ENCODE results near the gene NDUFS2. TPM values are rescaled to one million over a fixed set of nuclear protein-coding genes. Genes with fewer than 3 reads are reported as not detected.

The NDUFS2 gene
- total and polyA plus RNA-seq, 10 of the 15 experiments (the other 5 are each of a cell fraction or from before 2014, with no cell fraction given): 66.5 to 215 (median 148) TPM

DNA sequence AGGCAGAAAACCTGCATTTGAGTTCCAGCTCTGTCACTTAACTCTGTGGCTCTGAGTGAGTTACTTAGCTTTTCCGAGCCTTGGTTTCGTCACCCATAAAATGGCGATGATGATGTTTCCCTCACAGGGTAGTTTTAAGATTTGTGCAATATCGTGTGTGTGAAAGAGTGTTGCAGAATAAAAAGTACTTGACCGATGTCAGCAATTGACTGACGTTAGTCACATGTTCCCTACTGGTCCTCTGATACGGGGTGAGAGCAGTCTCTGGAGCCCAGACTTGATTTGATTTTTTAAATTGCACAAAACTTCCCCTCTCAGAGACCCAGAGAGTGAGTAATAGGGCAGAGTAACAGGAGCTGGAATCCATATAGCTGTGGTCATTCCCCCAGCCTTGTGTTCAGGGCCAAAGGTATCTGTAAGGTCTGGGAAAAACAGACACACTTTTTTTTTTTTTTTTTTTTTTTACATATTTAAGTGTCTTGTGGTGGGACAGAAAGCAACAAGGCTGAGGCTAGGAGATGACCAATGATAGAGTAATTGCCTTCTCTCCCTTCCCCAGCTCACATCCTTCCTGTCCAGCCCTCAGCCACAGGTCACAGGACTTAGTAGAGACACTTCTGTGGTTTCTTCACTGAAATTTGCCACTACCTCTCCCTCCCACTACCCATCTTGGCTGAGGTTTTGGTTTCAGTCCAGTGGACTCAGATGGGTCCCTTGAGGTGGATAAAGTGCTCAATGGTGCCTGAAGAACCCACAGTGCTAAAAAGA is 15.0 kb downstream of the NDUFS2 start:
- POLR2A ChIA-PET: interaction anchor here (0.7 to 5.7 kb wide), 3 partner anchors 14 to 52 kb away, joined by 3 to 24 read pairs (median 5); partner anchors contain the start of genes NDUFS2 and PPOX
- CTCF ChIA-PET: interaction anchor here (0.7 to 17.1 kb wide), 11 partner anchors 9 to 183 kb away, joined by 3 to 385 read pairs (median 7); partner anchors contain the start of genes ARHGAP30, CFAP126, NDUFS2 and TOMM40L
- DNase-seq (ENCODE audit: low read depth, low spot score): peak; percentile 92
- ATAC-seq: peak; percentile 95
- H3K79me2 ChIP-seq (ENCODE audit: control insufficient read depth, insufficient read depth, low read length): no peaks in the 10 kb centered on the region
- no peaks in the 10 kb centered on the region for H3K9me3 ChIP-seq (replicated peaks; ENCODE audit: control insufficient read depth, insufficient read depth, low read length)
- peaks cover 4 to 13% of the 10 kb centered on the region in 2 experiments for H3K36me3 ChIP-seq (ENCODE audit: control insufficient read depth in 2 of 2, insufficient read depth in 2 of 2, low read length in 1 of 2)
- H3K4me1 ChIP-seq (ENCODE audit: control insufficient read depth, insufficient read depth, low read length): peaks cover 21% of the 10 kb centered on the region
- no peak overlapping the region for H3K9ac ChIP-seq (ENCODE audit: control insufficient read depth, insufficient read depth, low read length)
- peak overlapping the region; percentile 63 for H3K4me2 ChIP-seq (ENCODE audit: control insufficient read depth, insufficient read depth)
- in situ Hi-C loops (cut with MboI): no loop called here
- no peaks in the 10 kb centered on the region for H4K20me1 ChIP-seq (ENCODE audit: control insufficient read depth, insufficient read depth)
- SMC1A ChIA-PET (ENCODE audit: uncharacterized antibody, unreplicated experiment): interaction anchor here (0.6 to 3.6 kb wide), 15 partner anchors 9 to 204 kb away, joined by 3 to 33 read pairs (median 5); partner anchors contain the start of genes CFAP126, NDUFS2 and TOMM40L
- 40% methylated on average over 7 of the region's 7 CpGs for WGBS (ENCODE audit: insufficient coverage, insufficient replicate concordance, low lambda C conversion rate, missing lambda C conversion rate)
- no TSS peak for BruUV-seq (replicated peaks)
- RAD21 ChIA-PET (ENCODE audit: unreplicated experiment): interaction anchor here (0.6 to 3.1 kb wide), 8 partner anchors 8 to 161 kb away, joined by 3 to 18 read pairs (median 4); partner anchors contain the start of gene TOMM40L
- peak overlapping the region; percentile 8; the same call in 1 of the 2 replicates for H3K4me3 ChIP-seq
- peak; percentile 96 for FAIRE-seq
- H3K27me3 ChIP-seq (replicated peaks in 1 of 2; ENCODE audit: control insufficient read depth in 2 of 2, insufficient read depth in 2 of 2, low read length in 1 of 2): no peaks in the 10 kb centered on the region
- H2AFZ ChIP-seq (ENCODE audit: control insufficient read depth, low read depth, low read length): no peak overlapping the region
- intact Hi-C loops (cut with micrococcal nuclease; ENCODE audit: unreplicated experiment): no loop called here
- peak overlapping the region; percentile 24 for H3K27ac ChIP-seq (ENCODE audit: control insufficient read depth, insufficient read depth)
- TF ChIP-seq EP300 (IDR thresholded peaks at IDR 0.05; ENCODE audit: borderline replicate concordance in 1 of 2, control insufficient read depth in 1 of 2, low read depth in 2 of 2, low read length in 2 of 2) (peak; percentile 11 to 73; a peak in 1 of 4 replicates), TBL1XR1 (IDR thresholded peaks at IDR 0.05; ENCODE audit: low read depth, low read length) (no peak), SMAD1 (IDR thresholded peaks at IDR 0.05; ENCODE audit: low read depth, partially characterized antibody) (no peak), SPI1 (IDR thresholded peaks at IDR 0.05; ENCODE audit: borderline replicate concordance, insufficient read depth, low read depth, low read length) (0 out of 2 replicates have a peak, but pooled peaks have one; percentile 14), DPF2 (IDR thresholded peaks at IDR 0.05) (peak; percentile 44; the same call in 1 of the 2 replicates), SMC3 (IDR thresholded peaks at IDR 0.05; ENCODE audit: borderline replicate concordance, low read length) (no peak), BCL11A (IDR thresholded peaks at IDR 0.05; ENCODE audit: low read depth, low read length) (peak; percentile 46; the same call in 1 of the 2 replicates)
- TF ChIP-seq, protein P1, sequence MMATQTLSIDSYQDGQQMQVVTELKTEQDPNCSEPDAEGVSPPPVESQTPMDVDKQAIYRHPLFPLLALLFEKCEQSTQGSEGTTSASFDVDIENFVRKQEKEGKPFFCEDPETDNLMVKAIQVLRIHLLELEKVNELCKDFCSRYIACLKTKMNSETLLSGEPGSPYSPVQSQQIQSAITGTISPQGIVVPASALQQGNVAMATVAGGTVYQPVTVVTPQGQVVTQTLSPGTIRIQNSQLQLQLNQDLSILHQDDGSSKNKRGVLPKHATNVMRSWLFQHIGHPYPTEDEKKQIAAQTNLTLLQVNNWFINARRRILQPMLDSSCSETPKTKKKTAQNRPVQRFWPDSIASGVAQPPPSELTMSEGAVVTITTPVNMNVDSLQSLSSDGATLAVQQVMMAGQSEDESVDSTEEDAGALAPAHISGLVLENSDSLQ (IDR thresholded peaks at IDR 0.05): no peak; the same call in 1 of the 2 replicates
- TF ChIP-seq, protein P2, sequence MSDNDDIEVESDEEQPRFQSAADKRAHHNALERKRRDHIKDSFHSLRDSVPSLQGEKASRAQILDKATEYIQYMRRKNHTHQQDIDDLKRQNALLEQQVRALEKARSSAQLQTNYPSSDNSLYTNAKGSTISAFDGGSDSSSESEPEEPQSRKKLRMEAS (IDR thresholded peaks at IDR 0.05; ENCODE audit: low read depth, low read length): no peak
- TF ChIP-seq, protein P3, sequence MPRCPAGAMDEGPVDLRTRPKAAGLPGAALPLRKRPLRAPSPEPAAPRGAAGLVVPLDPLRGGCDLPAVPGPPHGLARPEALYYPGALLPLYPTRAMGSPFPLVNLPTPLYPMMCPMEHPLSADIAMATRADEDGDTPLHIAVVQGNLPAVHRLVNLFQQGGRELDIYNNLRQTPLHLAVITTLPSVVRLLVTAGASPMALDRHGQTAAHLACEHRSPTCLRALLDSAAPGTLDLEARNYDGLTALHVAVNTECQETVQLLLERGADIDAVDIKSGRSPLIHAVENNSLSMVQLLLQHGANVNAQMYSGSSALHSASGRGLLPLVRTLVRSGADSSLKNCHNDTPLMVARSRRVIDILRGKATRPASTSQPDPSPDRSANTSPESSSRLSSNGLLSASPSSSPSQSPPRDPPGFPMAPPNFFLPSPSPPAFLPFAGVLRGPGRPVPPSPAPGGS (IDR thresholded peaks at IDR 0.05; ENCODE audit: borderline replicate concordance, insufficient read depth, low read depth, low read length, poor library complexity, severe bottlenecking): peak; percentile 2
- TF ChIP-seq, protein P4, sequence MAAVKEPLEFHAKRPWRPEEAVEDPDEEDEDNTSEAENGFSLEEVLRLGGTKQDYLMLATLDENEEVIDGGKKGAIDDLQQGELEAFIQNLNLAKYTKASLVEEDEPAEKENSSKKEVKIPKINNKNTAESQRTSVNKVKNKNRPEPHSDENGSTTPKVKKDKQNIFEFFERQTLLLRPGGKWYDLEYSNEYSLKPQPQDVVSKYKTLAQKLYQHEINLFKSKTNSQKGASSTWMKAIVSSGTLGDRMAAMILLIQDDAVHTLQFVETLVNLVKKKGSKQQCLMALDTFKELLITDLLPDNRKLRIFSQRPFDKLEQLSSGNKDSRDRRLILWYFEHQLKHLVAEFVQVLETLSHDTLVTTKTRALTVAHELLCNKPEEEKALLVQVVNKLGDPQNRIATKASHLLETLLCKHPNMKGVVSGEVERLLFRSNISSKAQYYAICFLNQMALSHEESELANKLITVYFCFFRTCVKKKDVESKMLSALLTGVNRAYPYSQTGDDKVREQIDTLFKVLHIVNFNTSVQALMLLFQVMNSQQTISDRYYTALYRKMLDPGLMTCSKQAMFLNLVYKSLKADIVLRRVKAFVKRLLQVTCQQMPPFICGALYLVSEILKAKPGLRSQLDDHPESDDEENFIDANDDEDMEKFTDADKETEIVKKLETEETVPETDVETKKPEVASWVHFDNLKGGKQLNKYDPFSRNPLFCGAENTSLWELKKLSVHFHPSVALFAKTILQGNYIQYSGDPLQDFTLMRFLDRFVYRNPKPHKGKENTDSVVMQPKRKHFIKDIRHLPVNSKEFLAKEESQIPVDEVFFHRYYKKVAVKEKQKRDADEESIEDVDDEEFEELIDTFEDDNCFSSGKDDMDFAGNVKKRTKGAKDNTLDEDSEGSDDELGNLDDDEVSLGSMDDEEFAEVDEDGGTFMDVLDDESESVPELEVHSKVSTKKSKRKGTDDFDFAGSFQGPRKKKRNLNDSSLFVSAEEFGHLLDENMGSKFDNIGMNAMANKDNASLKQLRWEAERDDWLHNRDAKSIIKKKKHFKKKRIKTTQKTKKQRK (IDR thresholded peaks at IDR 0.05; ENCODE audit: low read depth, low read length): no peak
